Sigmoid colon (tissue), 4 donors: ENCODE data around the gene KRTAP10-6.

Experiments
- EP300 ChIP-seq, 4 donors: sonication (generic); formaldehyde crosslinking; IDR thresholded peaks; one replicate each; pipeline ENCODE4 v1.6.1; 2017; ENCODE audit warnings: antibody characterized with exemption in 4 of 4
- POLR2A ChIP-seq, 2 donors: fragments of 450-650 bp; IDR thresholded peaks; one replicate each; pipeline ENCODE4 v1.6.1; 2016; ENCODE audit warnings: antibody characterized with exemption in 2 of 2, mild to moderate bottlenecking in 2 of 2, moderate library complexity in 2 of 2

DNA sequence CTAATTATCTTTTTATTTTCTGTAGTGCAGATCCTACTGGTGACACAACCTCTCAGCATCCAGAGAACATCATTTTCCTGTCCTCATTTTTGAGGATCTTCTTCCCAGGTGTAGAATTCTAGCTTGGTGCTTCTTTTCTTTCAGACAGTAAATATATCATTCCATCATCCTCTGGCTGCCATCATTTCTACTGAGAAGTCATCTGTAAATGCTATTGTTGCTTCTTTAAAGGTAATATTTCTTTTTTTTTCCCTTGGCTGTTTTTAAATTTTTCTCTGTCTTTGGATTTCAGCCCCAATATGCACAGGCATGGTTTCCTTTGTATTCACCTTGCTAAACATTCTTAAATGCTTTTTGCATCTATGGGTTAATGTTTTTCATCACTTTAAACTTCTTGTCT lies 31.3 kb upstream of the KRTAP10-6 start:
- TF ChIP-seq EP300 (IDR thresholded peaks at IDR 0.05) (no peak), POLR2A (IDR thresholded peaks at IDR 0.05) (no peak)
